MM.1S (cell line): Measurements from ENCODE around the gene ZC3H7B.

Experiments
- DNase-seq: peaks from one replicate; pipeline ENCODE4 v3.0.0-alpha.2; 2015
- H2AFZ ChIP-seq: fragments of 300-600 bp; sonication (generic); 2 replicates; pipeline ENCODE4 v1.6.0; 2016; ENCODE audit warnings: antibody characterized with exemption, low read length
- H3F3A ChIP-seq: fragments of 300-600 bp; sonication (generic); 2 replicates; pipeline ENCODE4 v1.6.1; 2016; ENCODE audit warnings: mild to moderate bottlenecking, antibody characterized with exemption, low read length, moderate library complexity, mixed read lengths; ENCODE audit not compliant: insufficient read depth
- H3K27ac ChIP-seq: fragments of 300-600 bp; sonication (generic); 2 replicates; pipeline ENCODE4 v1.5.1; 2016; ENCODE audit warnings: mild to moderate bottlenecking, low read length
- H3K27me3 ChIP-seq: fragments of 300-600 bp; sonication (generic); replicated peaks from 2 replicates; pipeline ENCODE4 v1.6.0; 2016; ENCODE audit warnings: low read length; ENCODE audit not compliant: insufficient read depth
- H3K36me3 ChIP-seq: fragments of 300-600 bp; sonication (generic); replicated peaks from 2 replicates; pipeline ENCODE4 v1.6.1; 2016; ENCODE audit warnings: mild to moderate bottlenecking, low read length, mixed read lengths; ENCODE audit not compliant: insufficient read depth
- H3K4me1 ChIP-seq: fragments of 300-600 bp; sonication (generic); 2 replicates; pipeline ENCODE4 v1.6.1; 2016; ENCODE audit warnings: low read length, mixed read lengths
- H3K4me2 ChIP-seq: fragments of 300-600 bp; sonication (generic); 2 replicates; pipeline ENCODE4 v1.6.0; 2016; ENCODE audit warnings: low read depth, low read length
- H3K4me3 ChIP-seq: fragments of 300-600 bp; sonication (generic); 2 replicates; pipeline ENCODE4 v1.5.1; 2016; ENCODE audit warnings: low read length, mixed read lengths
- H3K79me2 ChIP-seq: fragments of 300-600 bp; sonication (generic); 2 replicates; pipeline ENCODE4 v1.6.1; 2016; ENCODE audit warnings: mixed run types, low read length, mixed read lengths
- H3K9ac ChIP-seq: fragments of 300-600 bp; sonication (generic); 2 replicates; pipeline ENCODE4 v1.6.1; 2016; ENCODE audit warnings: low read length, mixed read lengths
- H3K9me2 ChIP-seq: fragments of 300-600 bp; sonication (generic); replicated peaks from 2 replicates; pipeline ENCODE4 v1.6.1; 2016; ENCODE audit warnings: mild to moderate bottlenecking, low read length, mixed read lengths; ENCODE audit not compliant: insufficient read depth
- H3K9me3 ChIP-seq: fragments of 300-600 bp; sonication (generic); replicated peaks from 2 replicates; pipeline ENCODE4 v1.6.1; 2016; ENCODE audit warnings: mild to moderate bottlenecking, low read length, mixed read lengths; ENCODE audit not compliant: insufficient read depth
- H4K20me1 ChIP-seq: fragments of 300-600 bp; sonication (generic); 2 replicates; pipeline ENCODE4 v1.6.1; 2016; ENCODE audit warnings: mild to moderate bottlenecking, low read length, moderate library complexity, mixed read lengths; ENCODE audit not compliant: insufficient read depth
- EZH2 ChIP-seq: fragments of 300-600 bp; sonication (generic); optimal IDR thresholded peaks from 2 replicates; pipeline ENCODE3; 2017; ENCODE audit warnings: low read depth, mild to moderate bottlenecking, antibody characterized with exemption, low read length, mixed read lengths
- EZH2phosphoT487 ChIP-seq: fragments of 300-600 bp; sonication (generic); IDR thresholded peaks from 2 replicates; pipeline ENCODE4 v1.6.1; 2018; ENCODE audit warnings: antibody characterized with exemption, low read length
- TF ChIP-seq, protein P1 (sequence below): fragments of 300-600 bp; sonication (generic); IDR thresholded peaks from 2 replicates; pipeline ENCODE4 v1.5.1; 2016; ENCODE audit warnings: antibody characterized with exemption, low read length, mixed read lengths

ZC3H7B gene

DNA sequence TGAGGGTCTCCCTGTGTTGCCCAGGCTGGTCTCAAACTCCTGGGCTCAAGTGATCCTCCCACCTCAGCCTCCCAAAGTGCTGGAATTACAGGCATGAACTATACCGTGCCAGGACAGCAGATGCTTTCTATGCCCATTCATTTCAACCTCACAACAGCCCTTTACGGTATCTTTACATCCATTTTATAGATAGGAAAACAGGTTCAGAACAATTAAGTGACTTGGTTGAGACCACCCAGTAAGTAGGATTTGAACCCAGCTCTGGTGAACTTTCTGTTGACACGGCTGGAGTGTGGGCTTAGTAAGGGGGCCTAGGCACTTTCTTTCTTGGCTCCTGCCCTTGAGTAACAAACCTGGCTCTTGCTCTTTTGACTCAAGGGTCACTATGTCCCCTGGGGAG, 106.1 kb downstream of the ZC3H7B start:
- Histone ChIP-seq H3K4me1 (peaks cover 4% of the 10 kb centered on the region), H4K20me1 (no peaks in the 10 kb centered on the region), H3K27ac (no peak overlapping the region), H2AFZ (no peak overlapping the region), H3K79me2 (peaks cover 1% of the 10 kb centered on the region), H3K9me2 (no peaks in the 10 kb centered on the region), H3K9me3 (no peaks in the 10 kb centered on the region), H3F3A (peaks cover 5% of the 10 kb centered on the region; the same call in 1 of the 2 replicates), H3K4me3 (no peak overlapping the region), H3K9ac (no peak overlapping the region), H3K36me3 (no peaks in the 10 kb centered on the region), H3K4me2 (no peak overlapping the region), H3K27me3 (no peaks in the 10 kb centered on the region)
- TF ChIP-seq, protein P1, sequence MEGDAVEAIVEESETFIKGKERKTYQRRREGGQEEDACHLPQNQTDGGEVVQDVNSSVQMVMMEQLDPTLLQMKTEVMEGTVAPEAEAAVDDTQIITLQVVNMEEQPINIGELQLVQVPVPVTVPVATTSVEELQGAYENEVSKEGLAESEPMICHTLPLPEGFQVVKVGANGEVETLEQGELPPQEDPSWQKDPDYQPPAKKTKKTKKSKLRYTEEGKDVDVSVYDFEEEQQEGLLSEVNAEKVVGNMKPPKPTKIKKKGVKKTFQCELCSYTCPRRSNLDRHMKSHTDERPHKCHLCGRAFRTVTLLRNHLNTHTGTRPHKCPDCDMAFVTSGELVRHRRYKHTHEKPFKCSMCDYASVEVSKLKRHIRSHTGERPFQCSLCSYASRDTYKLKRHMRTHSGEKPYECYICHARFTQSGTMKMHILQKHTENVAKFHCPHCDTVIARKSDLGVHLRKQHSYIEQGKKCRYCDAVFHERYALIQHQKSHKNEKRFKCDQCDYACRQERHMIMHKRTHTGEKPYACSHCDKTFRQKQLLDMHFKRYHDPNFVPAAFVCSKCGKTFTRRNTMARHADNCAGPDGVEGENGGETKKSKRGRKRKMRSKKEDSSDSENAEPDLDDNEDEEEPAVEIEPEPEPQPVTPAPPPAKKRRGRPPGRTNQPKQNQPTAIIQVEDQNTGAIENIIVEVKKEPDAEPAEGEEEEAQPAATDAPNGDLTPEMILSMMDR, result no peak
- TF ChIP-seq EZH2, result no peak
- TF ChIP-seq EZH2phosphoT487, result no peak
- DNase-seq, result no peak

DNA sequence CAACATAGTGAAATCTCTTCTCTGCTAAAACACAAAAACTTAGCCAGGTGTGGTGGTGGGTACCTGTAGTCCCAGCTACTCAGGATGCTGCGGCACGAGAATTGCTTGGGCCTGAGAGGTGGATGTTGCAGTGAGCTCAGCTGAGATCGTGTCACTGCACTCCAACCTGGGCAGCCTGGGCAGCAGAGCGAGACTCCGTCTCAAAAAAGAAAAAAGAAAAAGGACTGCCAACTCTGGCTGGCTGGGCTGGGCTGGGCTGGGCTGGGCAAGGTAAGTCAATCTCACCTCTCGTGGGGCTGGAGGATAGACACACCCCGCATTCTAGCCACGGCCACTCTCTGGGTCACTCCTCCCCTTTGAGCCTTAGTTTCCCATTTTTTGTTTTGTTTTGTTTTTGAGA, 107.3 kb downstream of the ZC3H7B start:
- no peaks in the 10 kb centered on the region for H3K9me2 ChIP-seq
- TF ChIP-seq EZH2 (no peak), EZH2phosphoT487 (no peak)
- TF ChIP-seq, protein P1, result no peak
- peaks cover 6% of the 10 kb centered on the region for H3K79me2 ChIP-seq
- H3K27ac ChIP-seq, result no peak overlapping the region
- H3K36me3 ChIP-seq, result no peaks in the 10 kb centered on the region
- H3K4me2 ChIP-seq, result no peak overlapping the region
- H2AFZ ChIP-seq, result no peak overlapping the region
- H4K20me1 ChIP-seq, result no peaks in the 10 kb centered on the region
- H3F3A ChIP-seq, result peaks cover 17% of the 10 kb centered on the region
- H3K4me3 ChIP-seq, result no peak overlapping the region
- peaks cover 5% of the 10 kb centered on the region for H3K4me1 ChIP-seq
- no peak overlapping the region for H3K9ac ChIP-seq
- no peaks in the 10 kb centered on the region for H3K9me3 ChIP-seq
- H3K27me3 ChIP-seq, result no peaks in the 10 kb centered on the region
- DNase-seq, result no peak
